ENCODE results near the gene PPFIBP1. TPM values are rescaled to one million over a fixed set of nuclear protein-coding genes. Genes with fewer than 3 reads are reported as not detected.
A peak's percentile ranks its signal among the peaks of the same experiment; 100 is the strongest.

The PPFIBP1 gene
- total and polyA plus RNA-seq, 8 donors, result 6.6 to 254 (median 50.0) TPM

DNA sequence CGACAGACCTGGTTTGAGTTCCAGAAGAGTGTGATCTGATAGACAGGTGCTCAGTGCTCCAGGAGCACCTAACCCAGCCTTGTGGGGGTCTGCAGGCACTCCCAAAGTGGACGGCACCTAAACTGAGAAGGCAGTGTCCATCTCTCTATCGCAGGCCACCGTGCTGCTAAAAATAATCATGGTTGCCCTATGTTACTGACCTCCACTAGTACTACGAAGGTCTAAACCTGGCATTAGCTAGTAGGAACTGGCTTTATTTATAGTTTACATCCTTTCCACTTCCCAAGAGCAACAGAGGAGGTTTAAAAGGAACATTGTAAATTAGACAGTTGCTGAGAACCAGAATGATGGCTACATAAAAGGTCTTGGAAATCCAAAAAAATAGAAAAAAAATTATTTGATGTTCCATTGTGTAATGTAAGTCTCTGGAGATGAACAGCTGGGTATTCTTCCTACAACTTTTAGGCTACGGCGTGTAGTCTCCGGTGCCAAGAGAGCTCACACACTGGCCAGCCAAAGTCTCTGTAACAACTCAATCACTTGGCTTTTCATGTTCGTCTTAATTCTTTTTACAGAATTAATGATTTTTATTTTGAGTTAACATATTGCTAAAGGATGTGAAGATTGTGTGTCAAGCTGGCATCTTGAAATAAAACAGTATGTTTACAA, 27.3 kb downstream of the PPFIBP1 start:
- Histone ChIP-seq H3K36me3 (no peaks in the 10 kb centered on the region), H3K9me3 (no peaks in the 10 kb centered on the region), H3K27me3 (no peaks in the 10 kb centered on the region), H3K4me1 (peaks cover 20 to 87% (median 44%) of the 10 kb centered on the region in 4 donors), H3K27ac (peak overlapping the region in 4 of 5 donors; percentile 8 to 71 (median 59)), H3K4me3 (no peak overlapping the region)
- no peak for DNase-seq
- 54 to 68% (median 64%) methylated on average over 9 of the region's 9 CpGs for WGBS, 5 donors
- intact Hi-C loops (cut with DNase I; ENCODE audit: low total_unique reads), result no loop called here
- TF ChIP-seq, protein P1, sequence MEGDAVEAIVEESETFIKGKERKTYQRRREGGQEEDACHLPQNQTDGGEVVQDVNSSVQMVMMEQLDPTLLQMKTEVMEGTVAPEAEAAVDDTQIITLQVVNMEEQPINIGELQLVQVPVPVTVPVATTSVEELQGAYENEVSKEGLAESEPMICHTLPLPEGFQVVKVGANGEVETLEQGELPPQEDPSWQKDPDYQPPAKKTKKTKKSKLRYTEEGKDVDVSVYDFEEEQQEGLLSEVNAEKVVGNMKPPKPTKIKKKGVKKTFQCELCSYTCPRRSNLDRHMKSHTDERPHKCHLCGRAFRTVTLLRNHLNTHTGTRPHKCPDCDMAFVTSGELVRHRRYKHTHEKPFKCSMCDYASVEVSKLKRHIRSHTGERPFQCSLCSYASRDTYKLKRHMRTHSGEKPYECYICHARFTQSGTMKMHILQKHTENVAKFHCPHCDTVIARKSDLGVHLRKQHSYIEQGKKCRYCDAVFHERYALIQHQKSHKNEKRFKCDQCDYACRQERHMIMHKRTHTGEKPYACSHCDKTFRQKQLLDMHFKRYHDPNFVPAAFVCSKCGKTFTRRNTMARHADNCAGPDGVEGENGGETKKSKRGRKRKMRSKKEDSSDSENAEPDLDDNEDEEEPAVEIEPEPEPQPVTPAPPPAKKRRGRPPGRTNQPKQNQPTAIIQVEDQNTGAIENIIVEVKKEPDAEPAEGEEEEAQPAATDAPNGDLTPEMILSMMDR (IDR thresholded peaks at IDR 0.05), result no peak
- TF ChIP-seq POLR2A (IDR thresholded peaks at IDR 0.05) (no peak), EP300 (IDR thresholded peaks at IDR 0.05) (no peak)

DNA sequence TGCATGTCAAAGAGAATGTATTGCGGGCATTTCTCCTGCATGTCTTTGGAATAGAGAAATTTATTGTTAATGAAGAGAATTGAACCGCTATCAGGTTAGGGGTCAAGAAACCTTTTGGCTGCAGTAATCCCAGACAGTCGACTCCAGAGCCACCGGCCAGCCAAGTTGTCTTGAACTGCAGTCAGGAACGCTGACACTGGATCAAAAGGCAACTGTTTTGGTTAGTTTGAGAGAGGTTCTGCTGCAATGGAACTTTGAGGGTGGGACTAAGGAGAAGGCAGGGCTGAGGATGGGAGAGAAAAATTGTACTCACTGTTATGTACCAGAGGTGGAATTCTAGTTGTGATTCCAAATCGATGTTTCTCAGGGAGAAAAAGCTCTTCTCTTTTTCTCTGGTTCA, 28.2 kb downstream of the PPFIBP1 start:
- peak overlapping the region in 1 of 5 donors; percentile 63 for H3K27ac ChIP-seq
- no peak for DNase-seq
- WGBS, 5 donors, result 78 to 89% (median 87%) methylated on average over 6 of the region's 6 CpGs
- H3K4me1 ChIP-seq, result peaks cover 25 to 90% (median 48%) of the 10 kb centered on the region in 4 donors
- TF ChIP-seq POLR2AphosphoS5 (IDR thresholded peaks at IDR 0.05) (no peak), POLR2A (IDR thresholded peaks at IDR 0.05) (no peak), EP300 (IDR thresholded peaks at IDR 0.05) (no peak)
- TF ChIP-seq, protein P1 (IDR thresholded peaks at IDR 0.05), result no peak
- intact Hi-C loops (cut with DNase I; ENCODE audit: low total_unique reads), result no loop called here
- no peak overlapping the region for H3K4me3 ChIP-seq
- H3K9me3 ChIP-seq, result no peaks in the 10 kb centered on the region
- H3K36me3 ChIP-seq, result no peaks in the 10 kb centered on the region
- no peaks in the 10 kb centered on the region for H3K27me3 ChIP-seq

DNA sequence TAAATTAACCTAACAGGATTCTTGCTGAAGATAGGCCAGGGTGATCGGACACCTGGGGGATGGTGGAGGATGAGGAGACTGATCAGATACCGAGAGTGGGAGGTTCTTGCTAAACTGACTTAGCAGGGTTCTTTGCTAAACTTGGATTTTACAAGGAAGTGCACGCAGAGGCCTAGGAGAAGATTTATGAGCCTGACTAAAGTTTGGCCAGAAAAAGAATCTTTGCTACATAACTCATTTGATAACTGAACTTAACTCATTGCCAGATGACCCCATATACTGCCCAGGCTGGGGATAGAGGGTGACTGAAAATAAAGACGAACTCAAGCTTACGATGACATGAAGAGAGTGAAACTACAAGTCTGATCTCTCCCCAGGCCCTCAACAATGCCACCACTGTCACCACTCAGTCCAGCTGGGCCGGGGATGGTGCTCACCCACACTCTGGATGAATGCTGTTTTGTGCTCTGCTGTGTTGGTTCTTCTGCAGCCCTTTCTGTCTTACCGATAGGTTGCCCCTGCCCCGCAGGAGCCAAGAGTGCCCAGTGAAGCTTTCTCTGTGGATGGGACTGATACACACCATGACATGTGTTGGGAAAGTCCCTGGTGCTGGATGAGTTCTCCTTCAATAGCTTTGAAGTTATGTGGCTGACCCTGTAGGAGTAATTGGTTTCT, 29.0 kb downstream of the PPFIBP1 start:
- no peak overlapping the region for H3K4me3 ChIP-seq
- H3K4me1 ChIP-seq, result peaks cover 25 to 89% (median 44%) of the 10 kb centered on the region in 4 donors
- no peaks in the 10 kb centered on the region for H3K27me3 ChIP-seq
- DNase-seq, result no peak
- peak overlapping the region in 2 of 5 donors; percentile 24 to 63 for H3K27ac ChIP-seq
- H3K36me3 ChIP-seq, result no peaks in the 10 kb centered on the region
- no peaks in the 10 kb centered on the region for H3K9me3 ChIP-seq
- WGBS, 5 donors, result 83 to 94% (median 88%) methylated on average over 8 of the region's 8 CpGs
- TF ChIP-seq EP300 (IDR thresholded peaks at IDR 0.05) (no peak), POLR2AphosphoS5 (IDR thresholded peaks at IDR 0.05) (no peak), POLR2A (IDR thresholded peaks at IDR 0.05) (no peak)
- TF ChIP-seq, protein P1 (IDR thresholded peaks at IDR 0.05), result no peak
- intact Hi-C loops (cut with DNase I; ENCODE audit: low total_unique reads), result no loop called here

DNA sequence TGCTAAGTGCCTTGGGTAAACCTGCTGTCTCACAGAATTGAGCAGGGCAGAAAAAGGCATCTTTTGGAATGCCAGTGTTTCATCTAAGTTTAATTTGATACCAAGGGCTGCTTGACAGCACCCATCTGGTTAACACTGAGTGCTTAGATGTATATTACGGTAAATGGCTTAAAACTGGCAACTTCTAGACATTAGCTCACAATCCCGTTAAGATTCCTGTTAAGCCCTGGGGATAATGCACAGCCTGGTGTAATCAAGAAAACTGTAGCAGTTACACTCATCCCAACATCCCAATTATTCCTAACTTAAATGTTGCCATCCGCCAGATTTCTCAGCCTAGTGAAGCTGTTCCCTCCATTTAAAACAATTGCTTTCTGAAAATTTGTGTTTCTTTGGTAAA, 29.9 kb downstream of the PPFIBP1 start:
- Histone ChIP-seq H3K4me3 (no peak overlapping the region), H3K36me3 (no peaks in the 10 kb centered on the region), H3K4me1 (peaks cover 22 to 80% (median 36%) of the 10 kb centered on the region in 4 donors), H3K9me3 (no peaks in the 10 kb centered on the region), H3K27me3 (no peaks in the 10 kb centered on the region), H3K27ac (peak overlapping the region in 4 of 5 donors; percentile 31 to 74 (median 63))
- intact Hi-C loops (cut with DNase I; ENCODE audit: low total_unique reads), result no loop called here
- DNase-seq, result no peak
- TF ChIP-seq, protein P1 (IDR thresholded peaks at IDR 0.05), result no peak
- TF ChIP-seq EP300 (IDR thresholded peaks at IDR 0.05) (no peak), POLR2AphosphoS5 (IDR thresholded peaks at IDR 0.05) (no peak), POLR2A (IDR thresholded peaks at IDR 0.05) (no peak)
- WGBS, 5 donors, result 77 to 89% (median 84%) methylated on average over 3 of the region's 3 CpGs

Measured in stomach (tissue), 9 donors.